Epidermal melanocyte (primary cell): ENCODE measurements around the gene TGFBR1.
A peak's percentile ranks its signal among the peaks of the same experiment; 100 is the strongest.

Source experiments
- DNase-seq: peaks from one replicate; pipeline ENCODE4 v3.0.0; 2011; ENCODE audit warnings: low spot score; ENCODE audit not compliant: insufficient read length

Gene TGFBR1

DNA sequence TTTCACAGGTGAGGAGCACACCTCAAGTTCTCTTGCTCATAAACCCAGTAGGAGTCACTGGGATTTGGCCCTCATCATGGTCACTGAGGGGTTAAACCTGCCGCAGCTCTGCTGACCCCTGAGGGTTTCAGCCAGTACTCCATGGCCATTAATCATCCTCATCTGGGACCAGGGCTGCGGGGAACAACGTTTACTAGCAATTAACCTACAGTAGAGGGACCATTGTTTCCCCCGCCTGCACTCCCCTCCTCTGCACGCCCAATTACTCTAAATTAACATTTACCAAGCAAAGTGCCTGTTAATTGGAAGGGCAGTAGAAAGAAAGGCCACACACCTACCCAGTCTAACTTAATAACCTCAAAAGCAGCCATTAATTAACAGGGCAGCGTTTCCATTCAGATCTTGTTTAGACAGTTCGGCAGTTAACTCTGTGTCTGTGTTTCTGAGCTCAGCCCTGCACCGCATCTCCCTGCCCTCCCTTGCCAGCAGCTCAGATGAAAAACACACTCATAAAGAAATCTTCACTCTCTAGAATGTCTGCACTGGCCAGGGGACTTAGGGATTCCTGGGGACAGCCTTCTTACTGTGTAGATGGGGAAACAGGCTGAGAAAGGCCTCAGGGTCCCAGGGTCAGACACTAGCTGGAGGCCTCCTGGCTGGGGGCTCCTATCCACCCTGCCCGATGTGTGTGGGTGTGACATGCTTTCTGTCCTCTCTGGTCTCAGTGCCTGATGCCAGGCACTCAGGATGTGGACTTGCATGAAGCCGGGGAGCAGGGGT, 65.3 kb downstream of the TGFBR1 start:
- DNase-seq = no peak

DNA sequence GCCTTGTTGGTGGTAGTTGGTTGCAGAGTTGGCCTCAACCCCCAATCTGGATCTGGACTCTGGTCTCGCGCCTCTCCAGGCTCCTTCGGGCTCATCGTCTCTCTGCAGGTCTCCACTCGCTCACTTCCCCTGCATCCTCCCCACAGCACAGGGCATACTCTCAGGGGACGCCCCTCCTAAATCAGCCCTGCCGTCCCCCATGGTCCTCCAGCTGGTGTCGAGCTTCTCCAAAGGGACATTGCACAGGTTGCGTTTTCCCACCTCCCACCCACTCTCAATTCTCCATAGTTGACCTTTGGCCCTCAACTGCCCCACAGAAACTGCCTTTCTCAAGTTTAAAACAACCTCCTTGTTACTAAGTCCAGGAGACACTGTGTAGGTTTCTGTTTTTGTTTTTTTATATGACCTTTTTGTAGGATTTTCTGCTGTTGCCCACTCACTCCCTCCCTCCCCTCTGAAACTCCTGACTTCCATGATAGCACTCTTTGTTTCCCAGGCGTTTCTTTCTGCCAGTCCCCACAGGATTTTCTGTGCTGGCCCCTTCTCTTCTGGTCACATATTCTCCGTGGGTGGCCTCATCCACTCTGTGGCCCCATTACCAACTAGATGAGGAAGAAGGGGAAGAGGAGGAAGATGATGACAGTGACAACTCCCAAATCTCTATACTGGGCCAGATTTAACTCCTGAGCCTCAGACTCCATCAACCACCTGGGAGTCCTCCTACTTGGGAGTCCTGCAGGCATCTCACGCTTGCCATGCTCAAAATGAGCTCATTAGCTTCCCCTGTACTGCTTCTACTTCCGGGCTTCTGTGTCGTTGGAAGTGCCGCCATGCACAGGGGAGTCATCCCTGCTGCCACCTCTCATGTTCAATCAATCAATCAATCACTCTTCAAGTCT, 66.6 kb downstream of the TGFBR1 start:
- DNase-seq = no peak

- DNase-seq = no peak
Observed at GRCh38 chr9:99172124-99173091, 67.5 kb downstream of the TGFBR1 start.

DNA sequence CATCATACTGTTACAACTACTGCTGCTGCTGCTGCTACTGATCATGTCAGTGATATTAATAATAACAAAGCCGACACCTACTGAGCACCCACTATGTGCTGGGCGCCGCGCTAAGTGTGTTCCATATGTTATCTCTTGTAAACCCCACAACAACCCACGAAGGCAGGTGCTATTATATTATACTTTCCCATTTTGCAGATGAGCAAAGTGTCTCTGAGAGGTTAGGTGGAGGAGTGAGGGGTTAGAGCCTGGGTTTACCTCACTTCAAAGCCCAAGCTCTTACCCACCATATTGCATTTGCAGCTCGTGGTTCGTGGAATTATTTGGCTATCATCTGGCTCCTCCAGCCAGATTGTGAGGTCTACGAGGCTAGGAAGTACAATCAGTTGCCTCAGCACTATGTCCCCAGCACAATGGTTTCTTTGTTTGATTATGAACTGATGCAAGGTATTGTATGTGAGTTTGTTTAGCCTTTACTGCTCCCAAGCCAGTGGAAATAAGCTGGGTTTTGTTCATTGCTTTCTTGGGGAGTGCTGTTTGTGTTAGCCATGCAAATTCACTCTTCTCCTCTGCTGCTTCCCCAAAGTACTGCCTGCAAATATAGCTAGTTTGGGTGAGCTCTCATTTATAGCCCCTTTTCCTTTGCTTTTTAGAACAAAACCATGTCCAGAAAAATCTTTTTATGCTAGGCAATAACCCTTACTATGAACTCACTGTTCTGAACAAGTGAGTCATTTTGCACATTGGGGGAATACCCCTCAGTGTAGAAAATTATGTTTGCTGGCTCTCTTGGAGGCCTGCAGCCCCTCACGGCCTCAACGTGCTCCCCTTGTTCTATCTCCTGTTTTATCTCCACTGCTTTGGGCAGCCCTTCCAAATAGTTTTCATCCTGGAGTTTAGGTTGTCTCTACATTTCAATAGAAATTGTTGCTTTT, 68.9 kb downstream of the TGFBR1 start:
- DNase-seq = peak; percentile 48

- no peak for DNase-seq
Observed at GRCh38 chr9:99176527-99177013, 71.7 kb downstream of the TGFBR1 start.

DNA sequence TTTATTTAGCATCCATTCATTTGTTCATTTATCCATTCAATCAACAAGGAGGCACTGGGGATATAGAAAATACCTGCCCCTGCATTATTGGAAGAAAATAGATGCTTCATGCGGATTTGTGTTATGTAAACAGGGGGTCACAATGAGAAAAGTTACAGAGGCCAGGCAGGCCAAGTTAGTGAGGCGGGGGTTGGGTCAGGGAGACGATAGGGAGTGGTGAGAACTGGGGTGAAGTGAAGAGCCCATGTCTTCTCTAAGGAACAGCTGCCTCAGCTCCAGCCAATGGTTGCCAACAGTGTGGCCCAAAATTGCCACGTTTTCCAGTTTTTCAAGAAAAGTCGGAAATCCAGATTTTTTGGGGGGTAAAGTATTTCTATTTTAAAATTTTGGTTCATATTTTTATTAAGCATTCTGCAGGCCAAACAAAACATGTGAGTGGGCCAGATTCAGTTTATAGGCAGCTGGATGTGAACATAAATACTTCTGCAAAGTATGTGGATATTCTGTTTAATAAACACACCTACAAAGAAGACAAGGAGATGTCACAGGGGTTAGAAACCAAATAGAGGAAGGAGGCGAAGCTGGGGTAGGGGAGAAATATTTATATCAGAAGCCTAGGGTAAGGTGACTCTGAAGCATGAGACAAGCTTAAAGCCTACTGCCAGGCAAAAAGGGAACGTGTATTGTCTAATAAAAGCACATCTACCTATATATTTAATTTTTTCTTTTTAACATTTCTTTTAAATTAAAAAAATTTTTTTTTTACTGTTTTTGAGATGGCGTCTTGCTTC, 72.9 kb downstream of the TGFBR1 start:
- DNase-seq = no peak

DNA sequence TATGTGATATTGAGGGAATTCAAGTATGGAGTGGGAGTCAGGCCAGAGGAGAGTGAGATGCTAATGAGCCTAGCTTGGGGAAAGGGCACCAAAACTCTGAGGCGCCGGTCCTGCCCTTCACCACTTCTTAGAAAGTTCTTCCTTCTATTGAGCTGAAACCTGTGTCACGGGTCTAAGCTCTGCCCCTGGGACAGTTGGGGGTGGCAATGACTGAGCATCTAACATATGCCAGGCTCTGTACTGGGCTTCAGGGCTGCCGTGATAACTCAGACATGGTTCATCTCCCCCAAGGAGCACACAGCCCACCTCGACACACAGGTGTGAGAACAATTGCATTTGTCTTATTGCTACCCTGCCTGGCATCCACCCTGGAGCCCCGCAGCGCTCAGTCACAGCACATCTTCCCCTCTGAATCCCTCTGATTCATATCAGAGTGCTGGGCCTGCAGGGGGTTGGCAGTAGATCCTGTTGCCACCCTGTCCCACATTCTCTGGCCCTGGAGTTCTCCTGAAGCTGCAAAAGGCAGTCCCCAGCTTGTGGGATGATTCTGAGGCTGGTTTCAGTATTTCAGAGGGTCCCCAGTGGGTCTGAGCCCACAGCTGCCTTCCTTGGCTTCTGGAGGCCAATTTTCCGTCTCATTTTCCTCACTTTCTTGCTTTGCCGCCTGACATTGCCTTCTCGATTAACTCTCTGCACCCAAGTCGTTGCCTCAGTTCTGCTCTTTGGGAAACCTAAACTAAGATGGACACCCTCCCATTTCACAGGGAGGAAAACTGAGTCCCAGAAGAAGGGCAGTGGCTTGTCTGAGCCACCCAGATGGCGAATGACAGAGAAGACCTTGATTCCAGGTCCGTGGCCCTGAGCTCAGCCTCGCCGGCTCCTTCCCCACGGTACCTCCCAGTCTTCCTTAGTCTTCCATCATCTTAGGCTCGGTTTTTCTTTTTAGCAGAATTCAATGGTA, 74.3 kb downstream of the TGFBR1 start:
- no peak for DNase-seq

GRCh38 chr9:99180199-99180598, 75.3 kb downstream of the TGFBR1 start:
- DNase-seq = no peak

DNA sequence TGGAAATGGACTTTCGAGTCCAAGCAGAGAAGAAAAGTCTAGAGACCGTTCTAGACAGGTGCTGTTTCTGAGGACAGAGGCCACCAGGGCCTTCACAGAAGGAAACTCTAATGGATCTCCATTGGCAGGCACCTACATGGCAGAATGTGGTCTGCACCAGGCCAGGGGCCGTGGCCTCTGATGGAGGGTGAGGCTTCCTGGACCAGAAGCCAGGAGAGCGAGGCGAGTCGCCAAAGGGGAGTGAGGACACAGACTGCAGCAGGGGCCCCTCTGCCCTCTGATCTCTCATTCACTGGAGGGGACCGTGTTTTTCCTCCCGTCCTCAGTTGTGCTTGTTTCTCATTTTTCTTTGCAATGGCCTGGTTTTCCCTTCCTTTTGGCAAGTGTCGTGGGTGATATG, 75.7 kb downstream of the TGFBR1 start:
- no peak for DNase-seq

- DNase-seq = no peak
Observed at GRCh38 chr9:99181206-99181605, 76.3 kb downstream of the TGFBR1 start.

DNA sequence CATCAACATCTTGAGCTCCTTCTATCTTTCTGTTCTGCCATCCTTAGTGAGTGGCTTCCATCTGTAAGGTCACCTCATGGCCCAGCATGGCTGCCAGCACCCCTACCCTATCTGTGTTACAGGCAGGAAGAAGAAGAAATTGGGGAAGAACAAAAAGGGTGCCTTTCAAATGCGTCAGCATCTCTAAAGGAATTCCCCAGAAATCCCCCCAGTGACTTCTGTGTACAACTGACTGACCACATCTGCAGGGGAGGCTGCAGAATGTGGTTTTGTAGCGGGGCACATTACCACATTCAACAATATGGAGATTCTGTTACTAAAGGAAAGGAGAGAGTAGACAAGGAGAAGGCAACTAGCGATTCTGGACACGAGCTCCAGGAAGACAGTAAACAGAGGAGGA, 76.7 kb downstream of the TGFBR1 start:
- DNase-seq = no peak

DNA sequence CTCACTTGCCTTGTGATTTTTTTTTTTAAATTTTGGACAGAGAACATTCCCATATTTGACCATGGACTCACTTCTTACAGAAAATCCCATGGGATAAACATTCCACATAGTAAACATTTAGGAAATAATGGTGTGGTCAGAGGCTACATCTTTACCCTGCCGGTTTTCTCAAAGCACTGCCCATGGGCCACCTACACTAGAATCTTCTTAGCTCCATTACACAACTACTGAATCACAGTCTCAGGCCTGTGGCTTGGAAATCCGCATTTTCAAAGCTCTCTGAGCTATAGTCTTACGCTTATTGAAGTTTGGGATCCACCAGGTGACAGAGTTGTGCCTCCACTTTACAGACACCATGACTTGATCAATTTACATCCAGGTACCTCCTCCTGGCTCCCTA, 77.4 kb downstream of the TGFBR1 start:
- no peak for DNase-seq

GRCh38 chr9:99183616-99184015, 78.7 kb downstream of the TGFBR1 start:
- DNase-seq = no peak

DNA sequence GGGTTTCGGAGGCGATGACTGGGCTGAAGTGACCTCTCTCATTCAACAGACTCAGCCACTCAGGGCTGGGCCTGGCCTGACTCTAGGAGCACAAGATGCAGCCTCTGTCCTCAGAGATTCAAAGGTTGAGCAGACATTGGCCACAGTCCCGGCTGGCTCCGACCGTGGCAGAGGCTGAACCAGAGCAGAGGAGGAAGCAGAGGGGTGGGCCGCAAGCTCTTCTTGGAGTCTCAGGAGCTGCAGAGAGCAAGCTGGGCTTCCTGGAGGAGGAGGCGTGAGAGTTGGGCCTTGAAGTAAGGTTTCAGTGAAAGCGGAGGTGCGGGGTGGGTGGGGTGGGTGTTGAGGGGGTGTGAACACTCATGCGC, 79.2 kb downstream of the TGFBR1 start:
- no peak for DNase-seq

DNA sequence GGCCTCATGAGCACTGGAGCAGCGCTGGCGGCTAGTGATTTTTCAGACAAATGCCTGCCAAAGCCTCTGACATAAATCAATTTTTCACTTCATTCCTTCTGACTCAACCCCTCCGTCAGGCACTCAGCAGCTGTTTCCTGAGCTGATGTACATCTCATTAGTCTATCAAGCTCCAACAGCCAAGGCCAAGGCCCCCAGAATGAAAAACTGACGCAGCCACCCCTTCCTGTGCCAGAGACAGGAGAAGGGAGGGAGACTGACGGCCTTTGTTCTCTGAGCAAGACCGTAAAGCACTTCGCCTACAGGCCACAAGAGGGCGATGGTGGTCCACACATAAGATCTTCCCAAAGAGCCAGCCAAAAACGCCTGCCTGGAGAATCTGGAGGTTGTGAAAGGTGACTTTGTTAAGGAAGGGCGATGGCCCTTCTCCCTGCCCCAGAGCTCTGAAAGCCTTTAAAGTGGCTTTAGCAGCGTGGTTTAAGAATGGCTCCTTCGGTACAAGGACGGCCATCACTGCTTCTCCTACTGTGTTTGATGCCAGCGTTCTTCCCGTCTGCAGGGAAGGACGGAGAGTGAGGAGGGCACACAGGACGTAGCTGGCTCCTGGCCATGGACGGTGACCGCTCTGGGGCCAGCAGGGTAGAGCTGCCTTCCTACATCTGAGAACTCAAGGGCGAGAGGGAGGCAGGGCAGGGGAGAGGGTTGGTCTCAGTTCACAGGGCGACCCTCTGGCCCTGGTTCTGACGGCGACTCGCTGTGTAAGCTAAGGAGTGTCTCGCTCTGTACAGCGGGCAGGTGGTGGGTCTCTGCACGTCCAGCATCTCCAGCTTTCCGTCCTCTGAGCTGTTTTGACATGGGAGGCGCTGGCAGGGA, 79.8 kb downstream of the TGFBR1 start:
- DNase-seq = peak; percentile 84

GRCh38 chr9:99185348-99185632, 80.4 kb downstream of the TGFBR1 start:
- DNase-seq = no peak

DNA sequence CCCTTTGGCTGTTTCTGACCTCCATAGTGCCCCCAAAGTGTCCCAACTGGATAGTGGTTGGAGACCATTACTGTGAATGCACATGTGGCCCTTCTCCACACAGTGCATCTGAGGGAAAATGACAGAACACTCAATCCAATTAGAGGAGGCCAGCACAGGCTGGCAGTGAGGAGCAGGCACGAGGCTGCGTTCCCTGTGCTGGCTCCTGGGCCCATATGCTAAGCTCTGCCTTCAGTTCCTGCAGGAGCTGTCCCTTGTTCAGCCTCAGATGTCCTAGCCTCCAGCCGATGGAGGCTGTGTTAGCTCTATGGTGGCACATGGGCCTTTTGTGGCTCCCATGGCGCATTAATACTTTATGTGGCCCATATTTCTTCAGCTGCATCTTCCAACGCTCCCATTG, 81.0 kb downstream of the TGFBR1 start:
- no peak for DNase-seq

DNA sequence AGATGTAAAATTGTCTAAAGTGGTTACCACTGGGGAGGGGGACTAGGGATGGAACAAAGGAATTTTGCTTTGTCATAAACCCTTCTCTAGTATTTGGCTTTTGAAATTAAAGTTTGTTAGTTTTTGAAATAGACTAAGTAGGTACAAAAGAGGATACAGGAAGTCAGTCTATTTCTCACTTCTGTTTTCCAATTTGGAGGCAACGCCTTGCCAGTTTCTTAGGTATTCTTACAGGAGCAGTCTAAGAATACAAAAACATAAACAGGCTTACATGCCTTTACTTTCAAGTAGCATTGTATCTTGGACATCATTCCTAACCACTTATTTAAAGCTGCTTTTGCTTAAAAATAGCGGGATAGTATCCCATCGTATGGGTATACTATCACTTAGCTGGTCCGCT, 82.4 kb downstream of the TGFBR1 start:
- DNase-seq = no peak
